Tibial artery (tissue), 4 donors: ENCODE data around the gene ABCG1.

Experiments used
- DNase-seq, 2 donors: peaks; one replicate each; pipeline ENCODE4 v3.0.0-alpha.2; 2019
- H3K27ac ChIP-seq, 2 donors: fragments of 200-600 bp; sonication (generic) in 1 of 2; 1 replicate in 1 of 2; 2 replicates in 1 of 2; pipeline ENCODE4 v1.5.1; 2018 to 2019; ENCODE audit warnings: mild to moderate bottlenecking in 1 of 2
- H3K27me3 ChIP-seq, 2 donors: fragments of 200-600 bp; sonication (generic) in 1 of 2; one replicate each; pipeline versions ENCODE4 v1.5.1 to v1.6.0; 2016 to 2019
- H3K36me3 ChIP-seq, 3 donors: fragments of 200-600 bp; sonication (generic) in 2 of 3; one replicate each; pipeline ENCODE4 v1.5.1; 2016 to 2019; ENCODE audit warnings: mild to moderate bottlenecking in 2 of 3
- H3K4me1 ChIP-seq, 4 donors: fragments of 200-600 bp; sonication (generic) in 2 of 4; 1 replicate in 3 of 4; 2 replicates in 1 of 4; pipeline ENCODE4 v1.5.1; 2016 to 2019
- H3K4me3 ChIP-seq, 2 donors: fragments of 200-600 bp; sonication (generic) in 1 of 2; 1 replicate in 1 of 2; 2 replicates in 1 of 2; pipeline ENCODE4 v1.5.1; 2018 to 2019; ENCODE audit warnings: mild to moderate bottlenecking in 2 of 2
- H3K9me3 ChIP-seq, 3 donors: fragments of 200-600 bp; sonication (generic) in 1 of 3; one replicate each; pipeline ENCODE4 v1.5.1; 2016 to 2019
- CTCF ChIP-seq, 2 experiments: fragments of 200-600 bp in 1 of 2; fragments of 450-650 bp in 1 of 2; IDR thresholded peaks; one replicate each; pipeline ENCODE4 v1.5.1; 2017 to 2019; ENCODE audit warnings: antibody characterized with exemption in 2 of 2, mild to moderate bottlenecking in 1 of 2, moderate library complexity in 1 of 2
- intact Hi-C: fragments of 100-400 bp; cut with DNase I; formaldehyde crosslinking; loops from one replicate; pipeline ENCODE4 v1.15.0; 2023; ENCODE audit warnings: low total_unique reads

ABCG1 gene

GRCh38 chr21:42336054-42336453, 117.1 kb downstream of the ABCG1 start:
- H3K9me3 ChIP-seq, result peaks cover 0 to 10% (median 0%) of the 10 kb centered on the region in 3 donors
- intact Hi-C loops, result loop anchor here (5.0 kb wide), 1 partner anchor 666 kb away; no protein-coding TSS in a partner anchor
- H3K4me3 ChIP-seq, result no peak overlapping the region
- H3K27ac ChIP-seq, result no peak overlapping the region
- no peak for DNase-seq
- peaks cover 0 to 8% (median 0%) of the 10 kb centered on the region in 4 donors for H3K4me1 ChIP-seq
- no peaks in the 10 kb centered on the region for H3K36me3 ChIP-seq
- no peak for TF ChIP-seq CTCF (IDR thresholded peaks at IDR 0.05)
- peaks cover 0 to 36% of the 10 kb centered on the region in 2 donors for H3K27me3 ChIP-seq

DNA sequence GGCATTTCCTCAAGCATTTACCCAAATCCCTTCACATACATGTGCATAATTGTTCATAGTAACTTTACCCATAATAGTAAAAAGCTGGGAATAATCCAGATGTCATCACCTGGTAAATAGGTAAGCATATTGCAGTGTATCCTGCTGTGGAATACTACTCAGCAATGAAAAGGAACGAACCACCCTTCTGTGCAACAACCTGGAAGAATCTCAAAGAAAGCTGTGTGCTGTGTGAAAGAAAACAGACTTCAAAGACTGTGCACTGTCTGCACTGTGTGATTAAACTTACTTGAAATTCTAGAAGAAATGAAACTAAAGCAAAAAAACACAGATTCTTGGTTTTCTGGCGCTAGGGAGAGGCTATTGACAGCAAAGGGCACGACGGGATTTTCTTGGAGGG, 118.3 kb downstream of the ABCG1 start:
- TF ChIP-seq CTCF (IDR thresholded peaks at IDR 0.05), result no peak
- H3K4me1 ChIP-seq, result peaks cover 0 to 8% (median 0%) of the 10 kb centered on the region in 4 donors
- no peak overlapping the region for H3K27ac ChIP-seq
- no peak for DNase-seq
- no peak overlapping the region for H3K4me3 ChIP-seq
- H3K27me3 ChIP-seq, result peaks cover 0 to 36% of the 10 kb centered on the region in 2 donors
- intact Hi-C loops, result loop anchor here (5.0 kb wide), 1 partner anchor 665 kb away; no protein-coding TSS in a partner anchor
- no peaks in the 10 kb centered on the region for H3K36me3 ChIP-seq
- H3K9me3 ChIP-seq, result peaks cover 0 to under 1% (median 0%) of the 10 kb centered on the region in 3 donors

GRCh38 chr21:42337830-42338728, 119.1 kb downstream of the ABCG1 start:
- no peaks in the 10 kb centered on the region for H3K36me3 ChIP-seq
- H3K9me3 ChIP-seq, result no peaks in the 10 kb centered on the region
- no peak overlapping the region for H3K27ac ChIP-seq
- DNase-seq, result peak in 1 of 2 donors; percentile 58
- intact Hi-C loops, result loop anchor here (5.0 kb wide), 1 partner anchor 664 kb away; no protein-coding TSS in a partner anchor
- H3K27me3 ChIP-seq, result peaks cover 0 to 33% of the 10 kb centered on the region in 2 donors
- H3K4me1 ChIP-seq, result peaks cover 0 to 8% (median 0%) of the 10 kb centered on the region in 4 donors
- no peak overlapping the region for H3K4me3 ChIP-seq
- peak; percentile 18 to 21 for TF ChIP-seq CTCF (IDR thresholded peaks at IDR 0.05)

- DNase-seq, result no peak
- intact Hi-C loops, result loop anchor here (5.0 kb wide), 1 partner anchor 663 kb away; no protein-coding TSS in a partner anchor
- Histone ChIP-seq H3K27ac (no peak overlapping the region), H3K27me3 (peaks cover 0 to 36% of the 10 kb centered on the region in 2 donors), H3K36me3 (no peaks in the 10 kb centered on the region), H3K4me1 (peaks cover 0 to 8% (median 0%) of the 10 kb centered on the region in 4 donors), H3K9me3 (no peaks in the 10 kb centered on the region), H3K4me3 (no peak overlapping the region)
- no peak for TF ChIP-seq CTCF (IDR thresholded peaks at IDR 0.05)
These were observed 120.1 kb downstream of the ABCG1 start for GRCh38 chr21:42338729-42339715.
